ENCODE measurements around the gene PARD3B. TPM values are rescaled to one million over a fixed set of nuclear protein-coding genes. Genes with fewer than 3 reads are reported as not detected.

PARD3B gene
- total and polyA plus RNA-seq, 2 donors (not counting 1 experiment from before 2014, with no cell fraction given), result 7.4 to 20.6 TPM

- no peaks in the 10 kb centered on the region for H3K36me3 ChIP-seq (ENCODE audit: control insufficient read depth, insufficient read depth, low read length)
- peak; percentile 93 to 97 for DNase-seq (ENCODE audit: low read depth in 2 of 2)
- no peaks in the 10 kb centered on the region for H3K9me3 ChIP-seq (ENCODE audit: control insufficient read depth, insufficient read depth, low read depth, low read length)
- H3K4me2 ChIP-seq (ENCODE audit: extremely low read depth, insufficient read depth, low read length), result peak overlapping the region; percentile 82
- TF ChIP-seq EZH2 (IDR thresholded peaks at IDR 0.05; ENCODE audit: low read length, missing control alignments), result no peak
- H3K4me1 ChIP-seq (ENCODE audit: control insufficient read depth, extremely low read depth, insufficient read depth, low read length), result peaks cover 20% of the 10 kb centered on the region
- H3K27ac ChIP-seq (ENCODE audit: insufficient read depth, low read length), result peak overlapping the region; percentile 58
- H3K4me3 ChIP-seq (replicated peaks in 1 of 4; ENCODE audit: control extremely low read depth in 1 of 4, insufficient read depth in 1 of 4, low read depth in 3 of 4, low read length in 4 of 4), result peak overlapping the region in 1 of 4 experiments; percentile 1
- H4K20me1 ChIP-seq (ENCODE audit: control insufficient read depth, extremely low read depth, insufficient read depth, low read length), result no peaks in the 10 kb centered on the region
- no peak overlapping the region for H2AFZ ChIP-seq (ENCODE audit: low read length)
- H3K27me3 ChIP-seq (ENCODE audit: control insufficient read depth, insufficient read depth, low read length), result no peaks in the 10 kb centered on the region
- no peak overlapping the region for H3K9ac ChIP-seq (ENCODE audit: insufficient read depth, low read length)
- no peaks in the 10 kb centered on the region for H3K79me2 ChIP-seq (ENCODE audit: control insufficient read depth, insufficient read depth, low read length)
These were observed 1115.3 kb downstream of the PARD3B start for GRCh38 chr2:205660521-205661124.

DNA sequence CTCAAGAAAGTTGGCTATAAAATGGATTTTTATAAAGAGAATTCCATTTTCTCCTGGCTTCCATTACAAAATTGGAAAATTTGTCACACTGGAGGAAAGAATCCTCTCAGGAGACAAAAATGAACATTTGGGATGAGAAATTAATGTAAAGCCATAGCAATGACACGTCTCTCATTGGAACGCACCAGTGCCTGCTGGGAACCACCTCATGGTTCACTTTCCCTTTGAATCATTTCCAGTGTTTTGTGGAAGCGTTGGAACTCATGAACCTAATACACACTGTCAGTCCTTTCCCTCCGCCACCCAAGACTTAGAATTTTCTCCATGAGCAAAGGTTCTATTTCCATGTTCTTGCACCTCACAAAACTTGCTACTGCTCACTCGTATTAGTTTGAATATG is 1116.0 kb downstream of the PARD3B start:
- Histone ChIP-seq H3K9ac (ENCODE audit: insufficient read depth, low read length) (no peak overlapping the region), H4K20me1 (ENCODE audit: control insufficient read depth, extremely low read depth, insufficient read depth, low read length) (no peaks in the 10 kb centered on the region), H3K4me1 (ENCODE audit: control insufficient read depth, extremely low read depth, insufficient read depth, low read length) (peaks cover 20% of the 10 kb centered on the region), H3K4me2 (ENCODE audit: extremely low read depth, insufficient read depth, low read length) (peak overlapping the region; percentile 82), H2AFZ (ENCODE audit: low read length) (no peak overlapping the region), H3K27me3 (ENCODE audit: control insufficient read depth, insufficient read depth, low read length) (no peaks in the 10 kb centered on the region), H3K36me3 (ENCODE audit: control insufficient read depth, insufficient read depth, low read length) (no peaks in the 10 kb centered on the region), H3K9me3 (ENCODE audit: control insufficient read depth, insufficient read depth, low read depth, low read length) (no peaks in the 10 kb centered on the region), H3K79me2 (ENCODE audit: control insufficient read depth, insufficient read depth, low read length) (no peaks in the 10 kb centered on the region), H3K27ac (ENCODE audit: insufficient read depth, low read length) (peak overlapping the region; percentile 58), H3K4me3 (replicated peaks in 1 of 4; ENCODE audit: control extremely low read depth in 1 of 4, insufficient read depth in 1 of 4, low read depth in 3 of 4, low read length in 4 of 4) (no peak overlapping the region)
- DNase-seq (ENCODE audit: low read depth in 2 of 2), result no peak
- TF ChIP-seq CTCF (conservative IDR thresholded peaks at IDR 0.05 in 1 of 2, IDR thresholded peaks at IDR 0.05 in 1 of 2; ENCODE audit: low read depth in 1 of 2, low read length in 2 of 2) (no peak), EZH2 (IDR thresholded peaks at IDR 0.05; ENCODE audit: low read length, missing control alignments) (no peak)

GRCh38 chr2:205662206-205662965 is 1117.1 kb downstream of the PARD3B start:
- Histone ChIP-seq H3K79me2 (ENCODE audit: control insufficient read depth, insufficient read depth, low read length) (no peaks in the 10 kb centered on the region), H3K36me3 (ENCODE audit: control insufficient read depth, insufficient read depth, low read length) (no peaks in the 10 kb centered on the region), H4K20me1 (ENCODE audit: control insufficient read depth, extremely low read depth, insufficient read depth, low read length) (no peaks in the 10 kb centered on the region), H3K9ac (ENCODE audit: insufficient read depth, low read length) (no peak overlapping the region), H2AFZ (ENCODE audit: low read length) (no peak overlapping the region), H3K4me3 (replicated peaks in 1 of 4; ENCODE audit: control extremely low read depth in 1 of 4, insufficient read depth in 1 of 4, low read depth in 3 of 4, low read length in 4 of 4) (no peak overlapping the region), H3K9me3 (ENCODE audit: control insufficient read depth, insufficient read depth, low read depth, low read length) (no peaks in the 10 kb centered on the region), H3K27ac (ENCODE audit: insufficient read depth, low read length) (no peak overlapping the region), H3K4me1 (ENCODE audit: control insufficient read depth, extremely low read depth, insufficient read depth, low read length) (peaks cover 18% of the 10 kb centered on the region), H3K4me2 (ENCODE audit: extremely low read depth, insufficient read depth, low read length) (no peak overlapping the region), H3K27me3 (ENCODE audit: control insufficient read depth, insufficient read depth, low read length) (no peaks in the 10 kb centered on the region)
- TF ChIP-seq CTCF (conservative IDR thresholded peaks at IDR 0.05 in 1 of 2, IDR thresholded peaks at IDR 0.05 in 1 of 2; ENCODE audit: low read depth in 1 of 2, low read length in 2 of 2), result no peak
- no peak for TF ChIP-seq EZH2 (IDR thresholded peaks at IDR 0.05; ENCODE audit: low read length, missing control alignments)
- DNase-seq (ENCODE audit: low read depth in 2 of 2), result no peak

Data from fibroblast of lung (primary cell).